Measurements from ENCODE around the gene MAPK13. TPM values are rescaled to one million over a fixed set of nuclear protein-coding genes. Genes with fewer than 3 reads are reported as not detected.
A peak's percentile ranks its signal among the peaks of the same experiment; 100 is the strongest.

The MAPK13 gene
- total RNA-seq, 6 experiments from 2014 or later: 2.2 to 5.0 (median 3.0) TPM

GRCh38 chr6:36138667-36139066 lies 8.4 kb downstream of the MAPK13 start:
- Histone ChIP-seq H3K27me3 (no peaks in the 10 kb centered on the region), H3K9me3 (no peaks in the 10 kb centered on the region), H3K27ac (no peak overlapping the region), H3K4me1 (no peaks in the 10 kb centered on the region), H3K36me3 (peaks cover 0 to 4% (median 0%) of the 10 kb centered on the region in 4 donors), H3K4me3 (no peak overlapping the region)
- WGBS (ENCODE audit: insufficient coverage, low coverage, low lambda C conversion rate, missing lambda C conversion rate): 93% methylated on average over 4 of the region's 15 CpGs
- intact Hi-C loops (cut with DNase I): loop anchor here in 1 of 2 donors (10.0 kb wide), 1 partner anchor 216 kb away; no protein-coding TSS in a partner anchor
- DNase-seq (no peak), ATAC-seq (no peak)
- TF ChIP-seq CTCF (IDR thresholded peaks at IDR 0.05) (no peak), POLR2A (IDR thresholded peaks at IDR 0.05) (no peak)

GRCh38 chr6:36139431-36139830 lies 9.1 kb downstream of the MAPK13 start:
- TF ChIP-seq CTCF (IDR thresholded peaks at IDR 0.05) (no peak), POLR2A (IDR thresholded peaks at IDR 0.05) (no peak)
- no peak overlapping the region for H3K4me3 ChIP-seq
- intact Hi-C loops (cut with DNase I): loop anchor here in 1 of 2 donors (10.0 kb wide), 1 partner anchor 215 kb away; no protein-coding TSS in a partner anchor
- H3K27ac ChIP-seq: no peak overlapping the region
- no peaks in the 10 kb centered on the region for H3K4me1 ChIP-seq
- no peaks in the 10 kb centered on the region for H3K9me3 ChIP-seq
- H3K27me3 ChIP-seq: no peaks in the 10 kb centered on the region
- DNase-seq (peak in 1 of 3 donors; percentile 39), ATAC-seq (no peak)
- peaks cover 0 to 4% (median 0%) of the 10 kb centered on the region in 4 donors for H3K36me3 ChIP-seq
- 70% methylated on average over 2 of the region's 7 CpGs for WGBS (ENCODE audit: insufficient coverage, low coverage, low lambda C conversion rate, missing lambda C conversion rate)

DNA sequence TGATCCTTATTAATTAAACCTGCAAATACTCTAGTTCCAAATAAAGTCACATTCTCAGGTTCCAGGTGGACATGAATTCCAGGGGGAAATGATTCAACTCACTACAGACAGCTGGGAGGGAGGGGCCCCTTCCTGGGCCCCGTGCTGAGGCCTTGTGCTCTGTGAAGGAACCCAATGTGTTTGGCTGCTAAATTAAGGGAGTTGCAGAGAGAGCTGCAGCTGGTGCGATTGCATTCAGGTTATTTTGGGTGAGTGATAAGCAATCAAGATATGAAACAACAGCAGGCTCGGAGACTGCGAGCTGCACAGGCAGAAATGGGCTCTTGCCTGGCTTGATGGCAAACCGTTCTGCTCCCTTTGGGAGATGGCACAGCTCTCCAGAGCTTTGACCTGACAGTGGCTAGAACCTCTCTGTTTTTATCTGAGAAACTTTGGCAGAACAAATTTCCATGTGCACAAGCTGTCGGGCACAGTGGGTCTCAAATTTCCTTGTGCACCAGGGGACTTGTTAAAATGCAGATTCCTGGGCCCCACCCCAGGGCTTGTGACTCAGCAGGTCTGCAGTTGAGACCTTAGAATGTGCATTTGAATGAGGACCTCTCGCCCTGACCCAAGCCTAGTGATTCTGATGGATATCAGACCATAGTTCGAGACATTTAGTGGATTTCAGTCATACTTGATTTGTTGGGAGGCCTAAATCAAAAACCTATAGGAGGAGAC lies 9.8 kb downstream of the MAPK13 start:
- H3K4me1 ChIP-seq: no peaks in the 10 kb centered on the region
- no peaks in the 10 kb centered on the region for H3K9me3 ChIP-seq
- no peaks in the 10 kb centered on the region for H3K27me3 ChIP-seq
- no peak overlapping the region for H3K4me3 ChIP-seq
- ATAC-seq (no peak), DNase-seq (peak in 1 of 3 donors; percentile 30)
- TF ChIP-seq CTCF (IDR thresholded peaks at IDR 0.05) (no peak), POLR2A (IDR thresholded peaks at IDR 0.05) (no peak)
- WGBS (ENCODE audit: insufficient coverage, low coverage, low lambda C conversion rate, missing lambda C conversion rate): 83% methylated on average over 5 of the region's 8 CpGs
- H3K27ac ChIP-seq: no peak overlapping the region
- intact Hi-C loops (cut with DNase I): loop anchor here in 1 of 2 donors (10.0 kb wide), 1 partner anchor 215 kb away; no protein-coding TSS in a partner anchor
- H3K36me3 ChIP-seq: peaks cover 0 to 4% (median 0%) of the 10 kb centered on the region in 4 donors

GRCh38 chr6:36141091-36141490 lies 10.8 kb downstream of the MAPK13 start:
- Histone ChIP-seq H3K4me1 (no peaks in the 10 kb centered on the region), H3K4me3 (no peak overlapping the region), H3K27ac (no peak overlapping the region), H3K27me3 (no peaks in the 10 kb centered on the region), H3K9me3 (no peaks in the 10 kb centered on the region), H3K36me3 (peaks cover 0 to 4% (median 0%) of the 10 kb centered on the region in 4 donors)
- DNase-seq (no peak), ATAC-seq (no peak)
- TF ChIP-seq CTCF (IDR thresholded peaks at IDR 0.05) (no peak), POLR2A (IDR thresholded peaks at IDR 0.05) (no peak)
- WGBS (ENCODE audit: insufficient coverage, low coverage, low lambda C conversion rate, missing lambda C conversion rate): 92% methylated on average over 2 of the region's 4 CpGs
- intact Hi-C loops (cut with DNase I): no loop called here
